Mesodermal cell (in vitro differentiated cells): ENCODE data around the gene KIR3DL3.
"Not testable (repeated sequence)": the region's sequence is repeated elsewhere in the genome, so short reads cannot be mapped to it uniquely, and the experiment has no call there.

Experiments used
- H3K27ac ChIP-seq: 2 replicates; pipeline ENCODE4 v1.7.0; 2013; ENCODE audit warnings: mild to moderate bottlenecking, low read depth, low read length, moderate library complexity; ENCODE audit not compliant: severe bottlenecking
- H3K36me3 ChIP-seq: 2 replicates; pipeline ENCODE4 v1.7.1; 2013; ENCODE audit warnings: mild to moderate bottlenecking, low read length, moderate library complexity; ENCODE audit not compliant: control insufficient read depth, insufficient read depth
- H3K4me1 ChIP-seq: one replicate; pipeline ENCODE4 v1.7.1; 2013; ENCODE audit warnings: mild to moderate bottlenecking, low read length; ENCODE audit not compliant: insufficient read depth, control insufficient read depth, poor library complexity, severe bottlenecking
- H3K4me3 ChIP-seq: 2 replicates; pipeline ENCODE4 v1.7.0; 2013; ENCODE audit warnings: low read length, control low read depth, mild to moderate bottlenecking; ENCODE audit not compliant: insufficient read depth, poor library complexity, severe bottlenecking; ENCODE audit errors: extremely low read depth
- H3K9me3 ChIP-seq: 2 replicates; pipeline ENCODE4 v1.7.1; 2013; ENCODE audit warnings: mild to moderate bottlenecking, low read length, moderate library complexity; ENCODE audit not compliant: control insufficient read depth
- WGBS, 2 experiments: methylation state at CpG; one replicate each; pipeline ENCODE4 v1.1.5; 2013; ENCODE audit warnings: missing lambda C conversion rate in 2 of 2; ENCODE audit not compliant: insufficient coverage in 2 of 2; 5-methylcytosine and 5-hydroxymethylcytosine counted together

The KIR3DL3 gene

DNA sequence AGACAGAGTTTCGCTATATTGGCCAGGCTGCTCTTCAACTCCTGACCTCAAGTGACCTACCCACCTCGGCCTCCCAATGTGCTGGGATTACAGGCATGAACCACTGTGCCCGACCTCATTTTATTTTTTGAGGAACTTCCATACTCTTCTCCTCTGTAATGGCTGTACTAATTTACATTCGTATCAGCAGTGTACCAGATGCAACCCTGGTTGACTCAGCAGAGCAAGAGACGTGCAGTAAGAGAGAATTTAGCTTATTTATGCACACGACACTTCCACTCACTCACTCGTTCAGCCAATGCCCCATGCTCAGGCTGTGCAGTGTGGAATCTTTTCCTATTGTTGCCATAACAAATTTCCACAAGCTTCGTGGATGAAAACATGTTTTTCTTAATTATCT, 6.9 kb downstream of the KIR3DL3 start:
- Histone ChIP-seq H3K27ac (no peak overlapping the region), H3K36me3 (no peaks in the 10 kb centered on the region), H3K4me1 (no peaks in the 10 kb centered on the region), H3K9me3 (peaks cover 41% of the 10 kb centered on the region), H3K4me3 (no peak overlapping the region)
- 37% methylated on average over 6 to 8 of the region's 8 CpGs for WGBS, 2 experiments

DNA sequence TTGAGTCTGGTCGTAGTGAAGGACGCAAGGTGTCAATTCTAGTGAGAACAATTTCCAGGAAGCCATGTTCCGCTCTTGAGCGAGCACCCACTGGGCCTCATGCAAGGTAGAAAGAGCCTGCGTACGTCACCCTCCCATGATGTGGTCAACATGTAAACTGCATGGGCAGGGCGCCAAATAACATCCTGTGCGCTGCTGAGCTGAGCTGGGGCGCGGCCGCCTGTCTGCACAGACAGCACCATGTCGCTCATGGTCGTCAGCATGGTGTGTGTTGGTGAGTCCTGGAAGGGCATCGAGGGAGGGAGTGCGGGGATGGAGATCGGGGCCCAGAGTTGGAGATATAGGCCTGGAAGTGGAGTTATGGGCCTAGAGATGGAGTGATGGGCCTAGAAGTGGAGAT, 14.1 kb downstream of the KIR3DL3 start, which contains the start of gene KIR2DL3:
TSS of gene KIR2DL3 (plus strand) at position 208 of the 400 bp plus-strand sequence. CDS start at position 241, 33 bp downstream.
- not testable (repeated sequence) for H3K4me3 ChIP-seq, H3K27ac ChIP-seq, H3K36me3 ChIP-seq, H3K4me1 ChIP-seq
- H3K9me3 ChIP-seq: peaks cover 22% of the 10 kb centered on the region
- 76 to 85% methylated on average over 7 to 12 of the region's 16 CpGs for WGBS, 2 experiments

DNA sequence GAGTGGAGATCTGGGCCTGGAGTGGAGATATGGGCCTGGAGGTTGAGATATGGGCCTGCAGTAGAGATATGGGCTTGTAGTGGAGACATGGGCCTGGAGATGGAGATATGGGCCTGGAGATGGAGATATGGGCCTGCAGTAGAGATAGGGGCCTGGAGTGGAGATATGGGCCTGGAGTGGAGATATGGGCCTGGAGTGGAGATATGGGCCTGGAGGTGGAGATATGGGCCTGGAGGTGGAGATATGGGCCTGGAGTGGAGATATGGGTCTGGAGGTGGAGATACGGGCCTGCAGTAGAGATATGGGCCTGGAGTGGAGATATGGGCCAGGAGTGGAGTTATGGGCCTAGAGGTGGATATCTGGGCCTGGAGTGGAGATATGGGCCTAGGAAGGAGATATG, 14.5 kb downstream of the KIR3DL3 start:
- H3K9me3 ChIP-seq: peaks cover 22% of the 10 kb centered on the region
- no peaks in the 10 kb centered on the region for H3K36me3 ChIP-seq
- WGBS, 2 experiments: 70 to 86% methylated on average over 1 of the region's 1 CpG
- no peak overlapping the region for H3K4me3 ChIP-seq
- no peaks in the 10 kb centered on the region for H3K4me1 ChIP-seq
- H3K27ac ChIP-seq: no peak overlapping the region

DNA sequence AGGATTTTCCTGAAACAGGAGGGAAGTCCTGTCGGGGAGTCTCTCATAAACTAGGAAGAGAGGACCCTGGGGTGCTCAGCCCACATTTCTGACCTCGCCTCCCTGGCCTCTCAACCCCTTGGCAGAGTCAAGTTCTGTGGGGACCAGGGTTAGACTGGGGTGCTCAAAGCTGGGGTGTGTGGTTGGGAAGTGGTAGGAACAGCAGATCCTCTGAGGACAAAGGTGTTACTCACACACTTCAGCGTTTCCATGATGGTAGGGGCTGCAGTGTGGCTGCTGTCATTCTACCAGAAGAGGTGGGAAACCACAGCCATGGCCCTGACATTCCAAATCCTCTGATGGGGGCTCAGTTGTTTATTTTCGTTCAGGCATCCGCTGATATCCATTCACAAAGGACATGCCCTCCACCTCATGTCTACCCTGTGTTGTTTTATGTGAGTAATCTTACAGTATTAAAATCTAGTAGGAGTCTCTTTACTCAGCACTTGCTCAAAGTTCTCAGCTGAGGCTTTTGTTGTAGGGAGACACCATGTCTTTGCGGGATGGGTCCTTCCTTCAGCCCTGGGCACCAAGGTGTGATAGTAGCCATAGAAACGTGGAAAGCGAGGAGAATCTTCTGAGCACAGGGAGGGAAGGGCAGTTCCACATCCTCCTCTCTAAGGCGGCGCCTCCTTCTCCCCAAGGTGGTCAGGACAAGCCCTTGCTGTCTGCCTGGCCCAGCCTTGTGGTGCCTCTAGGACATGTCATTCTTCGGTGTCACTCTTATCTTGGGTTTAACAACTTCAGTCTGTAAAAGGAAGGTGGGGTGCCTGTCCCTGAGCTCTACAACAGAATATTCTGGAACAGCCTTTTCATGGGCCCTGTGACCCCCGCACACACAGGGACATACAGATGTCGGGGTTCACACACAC, 15.6 kb downstream of the KIR3DL3 start:
- no peaks in the 10 kb centered on the region for H3K4me1 ChIP-seq

DNA sequence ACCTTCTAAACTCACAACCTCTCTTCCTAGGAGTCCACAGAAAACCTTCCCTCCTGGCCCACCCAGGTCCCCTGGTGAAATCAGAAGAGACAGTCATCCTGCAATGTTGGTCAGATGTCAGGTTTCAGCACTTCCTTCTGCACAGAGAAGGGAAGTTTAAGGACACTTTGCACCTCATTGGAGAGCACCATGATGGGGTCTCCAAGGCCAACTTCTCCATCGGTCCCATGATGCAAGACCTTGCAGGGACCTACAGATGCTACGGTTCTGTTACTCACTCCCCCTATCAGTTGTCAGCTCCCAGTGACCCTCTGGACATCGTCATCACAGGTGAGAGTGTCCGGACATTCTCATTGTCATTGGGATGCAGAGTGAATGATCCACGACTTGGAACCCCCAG, 17.7 kb downstream of the KIR3DL3 start:
- H3K4me1 ChIP-seq, H3K27ac ChIP-seq, H3K4me3 ChIP-seq, H3K36me3 ChIP-seq: not testable (repeated sequence)
- WGBS, 2 experiments: 43 to 56% methylated on average over 5 of the region's 5 CpGs
- H3K9me3 ChIP-seq: peaks cover 19% of the 10 kb centered on the region

More for the DNA sequence above, 15.6 kb downstream of the KIR3DL3 start:
- no peaks in the 10 kb centered on the region for H3K36me3 ChIP-seq
- WGBS, 2 experiments: 57 to 64% methylated on average over 10 to 11 of the region's 13 CpGs
- peaks cover 21% of the 10 kb centered on the region for H3K9me3 ChIP-seq
- no peak overlapping the region for H3K27ac ChIP-seq
- H3K4me3 ChIP-seq: no peak overlapping the region

DNA sequence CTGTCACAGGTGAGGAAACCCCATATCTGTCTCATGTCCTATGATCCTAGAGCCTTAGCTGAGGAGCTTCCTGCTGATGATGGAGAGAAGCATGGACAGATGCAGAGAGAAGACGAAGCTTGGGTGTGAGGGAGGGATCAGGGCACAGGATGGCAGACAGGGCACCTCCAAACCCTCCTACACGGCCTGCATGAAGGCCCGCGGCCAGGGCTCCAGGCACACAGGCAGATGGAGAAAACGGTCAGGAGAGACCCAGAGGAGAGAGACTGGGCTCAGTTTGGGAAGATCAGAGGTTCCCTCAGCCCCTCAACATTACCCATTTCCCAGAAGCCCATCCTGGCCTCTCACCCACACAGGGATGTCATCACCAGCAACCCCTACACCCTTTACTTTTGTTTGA, 19.8 kb downstream of the KIR3DL3 start:
- not testable (repeated sequence) for H3K4me1 ChIP-seq, H3K36me3 ChIP-seq, H3K27ac ChIP-seq, H3K4me3 ChIP-seq
- WGBS, 2 experiments: 33% methylated on average over 1 of the region's 5 CpGs; no CpG with 5 or more reads in 1 of the 2 experiments
- H3K9me3 ChIP-seq: peaks cover 15% of the 10 kb centered on the region

DNA sequence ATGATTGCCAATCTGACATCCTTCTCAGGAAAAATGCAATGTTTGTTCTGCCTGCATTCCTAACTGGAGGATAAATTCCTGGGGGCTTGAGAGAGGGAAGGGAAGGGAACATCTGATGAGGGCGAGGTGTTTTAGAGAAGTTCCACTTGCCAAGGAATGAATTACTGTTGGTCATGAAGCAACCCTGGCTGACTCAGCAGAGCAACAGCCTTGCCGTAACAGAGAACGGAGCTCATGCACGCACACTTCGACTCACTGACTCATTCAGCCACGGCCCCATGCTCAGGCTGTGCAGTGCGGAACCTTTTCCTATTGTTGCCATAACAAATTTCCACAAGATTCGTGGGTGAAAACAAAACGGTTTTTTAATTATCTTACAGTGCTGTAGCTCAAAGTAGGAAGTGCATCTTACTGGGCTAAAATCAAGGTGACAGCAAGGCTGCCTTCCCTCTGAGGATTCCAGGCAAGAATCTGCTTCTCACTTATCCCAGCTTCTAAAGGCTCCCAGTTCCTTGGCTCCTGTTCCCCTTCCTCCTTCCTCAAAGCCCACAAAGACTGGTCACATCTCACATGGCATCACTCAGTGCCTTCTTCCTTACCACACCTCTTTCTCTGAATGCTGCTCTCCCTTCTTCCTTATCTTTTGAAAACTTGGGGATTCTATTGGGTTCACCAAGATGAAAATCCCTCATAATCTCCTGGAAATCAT, 23.5 kb downstream of the KIR3DL3 start:
- not testable (repeated sequence) for H3K4me1 ChIP-seq, H3K4me3 ChIP-seq, H3K36me3 ChIP-seq, H3K27ac ChIP-seq, H3K9me3 ChIP-seq
- WGBS, 2 experiments: 75 to 91% methylated on average over 4 to 7 of the region's 9 CpGs

DNA sequence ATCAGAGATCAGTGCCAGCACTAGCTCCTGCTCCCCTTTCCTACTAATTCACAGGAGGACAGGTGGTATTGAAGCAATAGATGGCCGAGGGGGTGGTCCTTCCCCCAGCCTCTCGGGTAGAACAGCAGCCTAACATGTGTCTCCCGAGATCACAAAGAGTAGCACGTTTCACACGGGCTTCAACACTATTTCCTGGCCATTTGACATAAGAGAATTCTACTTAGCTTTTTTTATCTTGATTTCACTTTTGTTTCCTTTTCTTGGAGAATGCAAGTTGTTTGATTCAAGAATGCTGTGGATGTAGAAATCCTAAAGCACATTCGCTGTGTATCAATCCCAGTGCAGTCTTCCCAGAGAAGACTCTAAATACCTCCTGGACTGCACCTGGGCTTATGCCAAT, 26.0 kb downstream of the KIR3DL3 start:
- H3K9me3 ChIP-seq, H3K4me1 ChIP-seq, H3K27ac ChIP-seq, H3K36me3 ChIP-seq, H3K4me3 ChIP-seq: not testable (repeated sequence)
- WGBS, 2 experiments: 26 to 31% methylated on average over 3 to 4 of the region's 6 CpGs

DNA sequence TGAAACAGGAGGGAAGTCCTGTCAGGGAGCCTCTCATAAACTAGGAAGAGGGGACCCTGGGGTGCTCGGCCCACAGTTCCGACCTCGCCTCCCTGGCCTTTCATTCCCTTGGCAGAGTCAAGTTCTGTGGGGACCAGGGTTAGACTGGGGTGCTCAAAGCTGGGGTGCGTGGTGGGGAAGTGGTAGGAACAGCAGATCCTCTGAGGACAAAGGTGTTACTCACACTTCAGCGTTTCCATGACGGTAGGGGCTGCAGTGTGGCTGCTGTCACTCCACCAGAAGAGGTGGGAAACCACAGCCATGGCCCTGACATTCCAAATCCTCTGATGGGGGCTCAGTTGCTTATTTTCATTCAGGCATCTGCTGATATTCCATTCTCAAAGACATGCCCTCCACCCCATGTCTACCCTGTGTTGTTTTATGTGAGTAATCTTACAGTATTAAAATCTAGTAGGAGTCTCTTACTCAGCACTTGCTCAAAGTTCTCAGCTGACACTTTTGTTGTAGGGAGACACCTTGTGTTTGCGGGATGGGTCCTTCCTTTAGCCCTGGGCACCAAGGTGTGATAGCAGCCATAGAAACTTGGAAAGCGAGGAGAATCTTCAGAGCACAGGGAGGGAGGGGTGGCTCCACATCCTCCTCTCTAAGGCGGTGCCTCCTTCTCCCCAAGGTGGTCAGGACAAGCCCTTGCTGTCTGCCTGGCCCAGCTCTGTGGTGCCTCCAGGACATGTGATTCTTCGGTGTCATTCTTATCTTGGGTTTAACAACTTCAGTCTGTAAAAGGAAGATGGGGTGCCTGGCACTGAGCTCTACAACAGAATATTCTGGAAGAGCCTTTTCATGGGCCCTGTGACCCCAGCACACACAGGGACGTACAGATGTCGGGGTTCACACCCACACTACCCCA, 32.2 kb downstream of the KIR3DL3 start:
- H3K4me3 ChIP-seq, H3K27ac ChIP-seq, H3K4me1 ChIP-seq, H3K9me3 ChIP-seq, H3K36me3 ChIP-seq: not testable (repeated sequence)
- WGBS, 2 experiments: 73% methylated on average over 5 of the region's 12 CpGs; no CpG with 5 or more reads in 1 of the 2 experiments

DNA sequence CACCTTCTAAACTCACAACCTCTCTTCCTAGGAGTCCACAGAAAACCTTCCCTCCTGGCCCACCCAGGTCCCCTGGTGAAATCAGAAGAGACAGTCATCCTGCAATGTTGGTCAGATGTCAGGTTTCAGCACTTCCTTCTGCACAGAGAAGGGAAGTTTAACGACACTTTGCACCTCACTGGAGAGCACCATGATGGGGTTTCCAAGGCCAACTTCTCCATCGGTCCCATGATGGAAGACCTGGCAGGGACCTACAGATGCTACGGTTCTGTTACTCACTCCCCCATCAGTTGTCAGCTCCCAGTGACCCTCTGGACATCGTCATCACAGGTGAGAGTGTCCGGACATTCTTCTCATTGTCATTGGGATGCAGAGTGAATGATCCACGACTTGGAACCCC, 34.3 kb downstream of the KIR3DL3 start:
- not testable (repeated sequence) for H3K36me3 ChIP-seq, H3K4me1 ChIP-seq, H3K4me3 ChIP-seq, H3K9me3 ChIP-seq, H3K27ac ChIP-seq
- WGBS, 2 experiments: 38 to 58% methylated on average over 2 to 4 of the region's 6 CpGs
